IMR-90 (cell line): ENCODE measurements around the gene NTRK3. TPM values are rescaled to one million over a fixed set of nuclear protein-coding genes. Genes with fewer than 3 reads are reported as not detected.

Experiments
- ATAC-seq: fragments of 200-7000 bp; cut with Tn5 transposase; 2 replicates; pipeline ENCODE4 v1.9.1; 2020; ENCODE audit warnings: low read depth, mild to moderate bottlenecking, moderate library complexity
- BruUV-seq: library from RNA; stranded (reverse); fragments of 400-500 nt; replicated peaks from 2 replicates; lab custom pipeline; 2021; lab: Mats Ljungman, UMichigan
- CTCF ChIA-PET: fragments of 300-600 bp; formaldehyde crosslinking; extraction: SDS; loops from one replicate; lab custom pipeline; 2021; ENCODE audit warnings: antibody characterized with exemption; lab: Yijun Ruan, JAX
- POLR2A ChIA-PET: fragments of 300-600 bp; sonication (Branson Sonifier 250); formaldehyde crosslinking; loops from one replicate; lab custom pipeline; 2022; ENCODE audit warnings: antibody characterized with exemption; ENCODE audit not compliant: unreplicated experiment; lab: Charles Lee
- DNase-seq: peaks from one replicate; pipeline ENCODE4 v3.0.0; 2013
- H2AFZ ChIP-seq: replicated peaks from 2 replicates; pipeline ENCODE3; 2013; ENCODE audit warnings: low read length, mild to moderate bottlenecking; ENCODE audit not compliant: poor library complexity
- H2AK5ac ChIP-seq: 2 replicates; pipeline ENCODE4 v1.6.1; 2013; ENCODE audit warnings: low read depth, low read length, inconsistent platforms
- H2AK9ac ChIP-seq: replicated peaks from 2 replicates; pipeline ENCODE3; 2013; ENCODE audit warnings: mild to moderate bottlenecking, low read depth, low read length, moderate library complexity; ENCODE audit not compliant: poor library complexity
- H2BK120ac ChIP-seq: 2 replicates; pipeline ENCODE4 v1.6.1; 2013; ENCODE audit warnings: low read depth, low read length, inconsistent platforms
- H2BK15ac ChIP-seq: 3 replicates; pipeline ENCODE4 v1.6.1; 2013; ENCODE audit warnings: low read depth, low read length, inconsistent platforms
- H2BK20ac ChIP-seq: 2 replicates; pipeline ENCODE4 v1.6.1; 2013; ENCODE audit warnings: low read depth, mild to moderate bottlenecking, inconsistent platforms, low read length, moderate library complexity
- H2BK5ac ChIP-seq: 2 replicates; pipeline ENCODE4 v1.6.1; 2013; ENCODE audit warnings: mild to moderate bottlenecking, low read depth, low read length, inconsistent platforms; ENCODE audit not compliant: poor library complexity, severe bottlenecking
- H3K14ac ChIP-seq: replicated peaks from 2 replicates; pipeline ENCODE4 v1.6.1; 2013; ENCODE audit warnings: low read depth, low read length, inconsistent platforms
- H3K18ac ChIP-seq: 2 replicates; pipeline ENCODE4 v1.6.1; 2013; ENCODE audit warnings: low read depth, low read length, control low read depth
- H3K23ac ChIP-seq: 2 replicates; pipeline ENCODE4 v1.6.1; 2013; ENCODE audit warnings: low read depth, low read length, inconsistent platforms
- H3K27ac ChIP-seq: 2 replicates; pipeline ENCODE4 v1.5.1; 2013; ENCODE audit warnings: mild to moderate bottlenecking, control low read depth, low read length; ENCODE audit not compliant: insufficient read depth
- H3K27me3 ChIP-seq: 2 replicates; pipeline ENCODE4 v1.6.1; 2013; ENCODE audit warnings: low read length; ENCODE audit not compliant: control insufficient read depth, insufficient read depth
- H3K36me3 ChIP-seq: 2 replicates; pipeline ENCODE4 v1.6.1; 2013; ENCODE audit warnings: low read length, mixed read lengths; ENCODE audit not compliant: control insufficient read depth, insufficient read depth
- H3K4ac ChIP-seq: 2 replicates; pipeline ENCODE4 v1.6.1; 2013; ENCODE audit warnings: low read depth, low read length, inconsistent platforms
- H3K4me1 ChIP-seq: 2 replicates; pipeline ENCODE4 v1.6.1; 2013; ENCODE audit warnings: low read length, mixed read lengths; ENCODE audit not compliant: control insufficient read depth, insufficient read depth
- H3K4me2 ChIP-seq: 2 replicates; pipeline ENCODE4 v1.6.1; 2013; ENCODE audit warnings: low read depth, mild to moderate bottlenecking, control low read depth, low read length, moderate library complexity
- H3K4me3 ChIP-seq: 2 replicates; pipeline ENCODE4 v1.5.1; 2013; ENCODE audit warnings: low read depth, mild to moderate bottlenecking, control low read depth, low read length, moderate library complexity; ENCODE audit not compliant: insufficient read depth
- H3K56ac ChIP-seq: 2 replicates; pipeline ENCODE4 v1.6.1; 2013; ENCODE audit warnings: low read length, inconsistent platforms; ENCODE audit not compliant: insufficient read depth; ENCODE audit errors: extremely low read depth
- H3K79me1 ChIP-seq, 2 experiments: 2 replicates each; pipeline ENCODE4 v1.6.1; 2013; ENCODE audit warnings: low read length in 2 of 2, inconsistent platforms in 1 of 2, low read depth in 1 of 2
- H3K9ac ChIP-seq: 2 replicates; pipeline ENCODE4 v1.6.1; 2013; ENCODE audit warnings: low read depth, low read length, control low read depth
- H3K9me1 ChIP-seq: 2 replicates; pipeline ENCODE4 v1.6.1; 2013; ENCODE audit warnings: low read length, inconsistent platforms; ENCODE audit not compliant: insufficient read depth
- H3K9me3 ChIP-seq: 2 replicates; pipeline ENCODE4 v1.6.1; 2013; ENCODE audit warnings: low read length; ENCODE audit not compliant: control insufficient read depth, insufficient read depth
- H4K20me1 ChIP-seq: 2 replicates; pipeline ENCODE4 v1.6.1; 2013; ENCODE audit warnings: low read length, inconsistent platforms; ENCODE audit not compliant: insufficient read depth
- H4K5ac ChIP-seq: 2 replicates; pipeline ENCODE4 v1.6.1; 2013; ENCODE audit warnings: mild to moderate bottlenecking, low read depth, low read length, control low read depth
- H4K8ac ChIP-seq, 2 experiments: 2 replicates each; pipeline ENCODE4 v1.6.1; 2013; ENCODE audit warnings: low read depth in 2 of 2, low read length in 2 of 2, control low read depth in 1 of 2, inconsistent platforms in 1 of 2
- H4K91ac ChIP-seq: 2 replicates; pipeline ENCODE4 v1.6.1; 2013; ENCODE audit warnings: low read depth, low read length, inconsistent platforms; ENCODE audit not compliant: insufficient read depth
- BHLHE40 ChIP-seq: fragments of 150-350 bp; IDR thresholded peaks from 2 replicates; pipeline ENCODE4 v1.6.1; 2016; ENCODE audit warnings: mild to moderate bottlenecking, low read depth, low read length
- ELK1 ChIP-seq: fragments of 150-350 bp; IDR thresholded peaks from 2 replicates; pipeline ENCODE4 v1.6.1; 2016; ENCODE audit warnings: low read depth, mild to moderate bottlenecking, low read length, moderate library complexity, borderline replicate concordance
- MAZ ChIP-seq: IDR thresholded peaks from 2 replicates; pipeline ENCODE4 v1.6.1; 2012; ENCODE audit warnings: low read depth, mild to moderate bottlenecking, low read length, improper control_type of control experiment, moderate library complexity, borderline replicate concordance
- MXI1 ChIP-seq: IDR thresholded peaks from 2 replicates; pipeline ENCODE4 v1.6.1; 2012; ENCODE audit warnings: low read depth, mild to moderate bottlenecking, low read length, moderate library complexity, borderline replicate concordance
- RAD21 ChIP-seq: IDR thresholded peaks from 2 replicates; pipeline ENCODE4 v1.6.1; 2012; ENCODE audit warnings: low read length, improper control_type of control experiment
- WGBS, 2 experiments: methylation state at CpG; one replicate each; pipeline versions ENCODE4 v1.1.5 to v1.1.7; 2013; ENCODE audit warnings: missing lambda C conversion rate in 2 of 2; ENCODE audit not compliant: insufficient read length in 1 of 2; ENCODE audit errors: extremely low coverage in 2 of 2; 5-methylcytosine and 5-hydroxymethylcytosine counted together
- dilution Hi-C: fragments of 300-500 bp; cut with HindIII; formaldehyde crosslinking; loops from one replicate; pipeline ENCODE4 v1.14.3; 2018; ENCODE audit warnings: low sequenced_read_pairs; ENCODE audit not compliant: unreplicated experiment
- in situ Hi-C: fragments of 300-500 bp; cut with MboI; formaldehyde crosslinking; loops from 3 replicates; pipeline ENCODE4 v1.14.3; 2019; ENCODE audit warnings: low sequenced_read_pairs, inconsistent platforms, mixed read lengths
- intact Hi-C: fragments of 100-400 bp; cut with micrococcal nuclease; formaldehyde crosslinking; loops from 2 replicates; pipeline ENCODE4 v1.10.0; 2022
- polyA plus RNA-seq, 3 experiments: library from polyadenylated mRNA; depleted of rRNA; stranded (reverse); fragments of >200 nt; gene quantifications; 2 replicates each; pipeline ENCODE4 v1.2.3, GENCODE V29; 2012; ENCODE audit warnings: low replicate concordance in 1 of 3
- total RNA-seq: library from RNA; depleted of rRNA; stranded (reverse); fragments of >200 nt; gene quantifications from 2 replicates; pipeline ENCODE4 v1.2.3, GENCODE V29; 2012
- TF ChIP-seq, protein P1 (sequence below): conservative IDR thresholded peaks from 2 replicates; pipeline ENCODE4 v1.5.1; 2012; ENCODE audit warnings: mild to moderate bottlenecking, low read depth, low read length, improper control_type of control experiment

Gene NTRK3
- total and polyA plus RNA-seq, 2 of the 4 experiments (the other 2 are of a cell fraction): under 0.01 to 0.15 TPM

DNA sequence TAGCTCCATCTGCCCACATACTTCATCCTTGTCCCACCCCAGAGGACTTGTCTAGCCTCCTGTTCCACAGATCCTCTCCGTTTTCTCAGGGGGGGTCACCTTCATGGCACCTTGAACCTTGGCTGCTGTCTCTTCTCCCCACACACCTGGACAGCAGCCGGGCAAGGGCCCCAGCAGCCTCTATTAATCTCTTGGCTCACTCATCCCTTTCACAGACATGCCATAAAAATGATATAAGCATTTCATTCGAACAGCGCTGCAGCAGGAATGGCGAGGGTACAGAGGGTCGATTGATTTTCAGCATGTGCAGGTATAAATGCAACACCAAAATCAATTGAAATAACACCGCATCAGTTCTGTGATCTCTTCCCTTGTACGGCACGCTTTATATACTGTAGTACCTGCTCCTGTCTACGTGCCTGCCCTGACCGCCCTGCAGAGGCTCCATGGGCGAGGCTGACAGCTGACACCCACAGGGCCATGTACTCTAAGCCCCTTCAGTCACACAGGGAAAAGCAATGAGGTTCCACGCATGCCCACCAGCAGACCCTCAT, 209.9 kb downstream of the NTRK3 start:
- no TSS peak for BruUV-seq
- H3K56ac ChIP-seq: no peak overlapping the region
- H2AK5ac ChIP-seq: no peak overlapping the region
- no peak overlapping the region for H2AK9ac ChIP-seq
- H3K27me3 ChIP-seq: no peaks in the 10 kb centered on the region
- no peak overlapping the region for H2BK5ac ChIP-seq
- H2AFZ ChIP-seq: no peak overlapping the region
- TF ChIP-seq MAZ (no peak), MXI1 (no peak), BHLHE40 (no peak), RAD21 (no peak), ELK1 (no peak)
- TF ChIP-seq, protein P1, sequence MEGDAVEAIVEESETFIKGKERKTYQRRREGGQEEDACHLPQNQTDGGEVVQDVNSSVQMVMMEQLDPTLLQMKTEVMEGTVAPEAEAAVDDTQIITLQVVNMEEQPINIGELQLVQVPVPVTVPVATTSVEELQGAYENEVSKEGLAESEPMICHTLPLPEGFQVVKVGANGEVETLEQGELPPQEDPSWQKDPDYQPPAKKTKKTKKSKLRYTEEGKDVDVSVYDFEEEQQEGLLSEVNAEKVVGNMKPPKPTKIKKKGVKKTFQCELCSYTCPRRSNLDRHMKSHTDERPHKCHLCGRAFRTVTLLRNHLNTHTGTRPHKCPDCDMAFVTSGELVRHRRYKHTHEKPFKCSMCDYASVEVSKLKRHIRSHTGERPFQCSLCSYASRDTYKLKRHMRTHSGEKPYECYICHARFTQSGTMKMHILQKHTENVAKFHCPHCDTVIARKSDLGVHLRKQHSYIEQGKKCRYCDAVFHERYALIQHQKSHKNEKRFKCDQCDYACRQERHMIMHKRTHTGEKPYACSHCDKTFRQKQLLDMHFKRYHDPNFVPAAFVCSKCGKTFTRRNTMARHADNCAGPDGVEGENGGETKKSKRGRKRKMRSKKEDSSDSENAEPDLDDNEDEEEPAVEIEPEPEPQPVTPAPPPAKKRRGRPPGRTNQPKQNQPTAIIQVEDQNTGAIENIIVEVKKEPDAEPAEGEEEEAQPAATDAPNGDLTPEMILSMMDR: no peak
- no peaks in the 10 kb centered on the region for H3K36me3 ChIP-seq
- H3K23ac ChIP-seq: no peak overlapping the region
- ChIA-PET CTCF (no interaction called here), POLR2A (no interaction called here)
- WGBS, 2 experiments: 71% methylated on average over 4 of the region's 13 CpGs; no CpG with 5 or more reads in 1 of the 2 experiments
- no peak overlapping the region for H3K27ac ChIP-seq
- H3K4me1 ChIP-seq: no peaks in the 10 kb centered on the region
- no peak overlapping the region for H2BK120ac ChIP-seq
- no peak overlapping the region for H3K9ac ChIP-seq
- H4K91ac ChIP-seq: no peak overlapping the region
- dilution Hi-C loops (no loop called here), in situ Hi-C loops (no loop called here), intact Hi-C loops (no loop called here)
- no peaks in the 10 kb centered on the region for H3K79me1 ChIP-seq
- DNase-seq (no peak), ATAC-seq (no peak)
- H4K8ac ChIP-seq: no peak overlapping the region
- H2BK15ac ChIP-seq: no peak overlapping the region
- no peak overlapping the region for H3K4me2 ChIP-seq
- no peak overlapping the region for H4K5ac ChIP-seq
- H3K9me1 ChIP-seq: no peaks in the 10 kb centered on the region
- H3K18ac ChIP-seq: no peak overlapping the region
- no peak overlapping the region for H2BK20ac ChIP-seq
- no peak overlapping the region for H3K14ac ChIP-seq
- H3K9me3 ChIP-seq: peaks cover 30% of the 10 kb centered on the region
- H4K20me1 ChIP-seq: no peaks in the 10 kb centered on the region
- H3K4ac ChIP-seq: no peak overlapping the region
- H3K4me3 ChIP-seq: no peak overlapping the region
